HEK293 (cell line): ENCODE measurements around the gene SNTG2.

Experiments used
- CTCF ChIA-PET: fragments of 350-600 bp; formaldehyde crosslinking; extraction: SDS; loops from one replicate; lab custom pipeline; 2021; ENCODE audit warnings: antibody characterized with exemption; lab: Yijun Ruan, JAX
- POLR2A ChIA-PET: fragments of 300-600 bp; formaldehyde crosslinking; extraction: SDS; loops from one replicate; lab custom pipeline; 2020; ENCODE audit warnings: antibody characterized with exemption, inconsistent platforms; lab: Yijun Ruan, JAX
- H3K27ac ChIP-seq: fragments of 200-500 bp; sonication (Bioruptor generic); 2 replicates; pipeline ENCODE4 v1.5.1; 2014; ENCODE audit warnings: low read depth, low read length, control low read depth, inconsistent platforms; ENCODE audit errors: extremely low read depth
- H3K36me3 ChIP-seq, 2 experiments: fragments of 200-500 bp in 1 of 2; sonication (Bioruptor generic) in 1 of 2; 1 replicate in 1 of 2; 2 replicates in 1 of 2; pipeline ENCODE4 v1.5.1; 2014 to 2017; ENCODE audit warnings: inconsistent platforms in 2 of 2, low read length in 2 of 2; ENCODE audit not compliant: control insufficient read depth in 2 of 2, insufficient read depth in 1 of 2
- H3K4me1 ChIP-seq: fragments of 200-500 bp; sonication (Bioruptor generic); 2 replicates; pipeline ENCODE4 v1.5.1; 2014; ENCODE audit warnings: mild to moderate bottlenecking, low read length, inconsistent platforms; ENCODE audit not compliant: control insufficient read depth, insufficient read depth
- H3K4me3 ChIP-seq: 2 replicates; pipeline ENCODE4 v1.5.1; 2011; ENCODE audit warnings: low read depth, mild to moderate bottlenecking, control low read depth, low read length, moderate library complexity
- H3K9me3 ChIP-seq: fragments of 200-500 bp; sonication (Bioruptor generic); 2 replicates; pipeline ENCODE4 v1.5.1; 2014; ENCODE audit warnings: low read depth, low read length, inconsistent platforms; ENCODE audit not compliant: control insufficient read depth, insufficient read depth
- OVOL3 ChIP-seq: fragments of 450-650 bp; formaldehyde crosslinking; IDR thresholded peaks from 2 replicates; pipeline ENCODE4 v1.5.1; 2016; ENCODE audit warnings: missing biosample characterization, missing genetic modification characterization
- REPIN1 ChIP-seq: fragments of 450-650 bp; formaldehyde crosslinking; IDR thresholded peaks from 2 replicates; pipeline ENCODE4 v1.5.1; 2017; ENCODE audit warnings: missing biosample characterization, missing genetic modification characterization, low read depth
- SP3 ChIP-seq: fragments of 450-650 bp; formaldehyde crosslinking; IDR thresholded peaks from 2 replicates; pipeline ENCODE4 v1.5.1; 2016; ENCODE audit warnings: missing biosample characterization, missing genetic modification characterization
- ZBTB17 ChIP-seq: fragments of 450-650 bp; formaldehyde crosslinking; IDR thresholded peaks from 2 replicates; pipeline ENCODE4 v1.5.1; 2016; ENCODE audit warnings: missing biosample characterization, missing genetic modification characterization
- ZBTB21 ChIP-seq: fragments of 450-650 bp; formaldehyde crosslinking; IDR thresholded peaks from 2 replicates; pipeline ENCODE4 v1.5.1; 2017; ENCODE audit warnings: missing biosample characterization, missing genetic modification characterization
- ZBTB26 ChIP-seq: fragments of 450-650 bp; formaldehyde crosslinking; optimal IDR thresholded peaks from 2 replicates; pipeline ENCODE3; 2016; ENCODE audit warnings: missing biosample characterization, mild to moderate bottlenecking, missing genetic modification characterization
- ZFP3 ChIP-seq: fragments of 450-650 bp; formaldehyde crosslinking; IDR thresholded peaks from 2 replicates; pipeline ENCODE4 v1.5.1; 2016; ENCODE audit warnings: low read depth, missing biosample characterization, missing genetic modification characterization
- ZFP37 ChIP-seq: fragments of 450-650 bp; formaldehyde crosslinking; IDR thresholded peaks from 2 replicates; pipeline ENCODE4 v1.5.1; 2016; ENCODE audit warnings: missing biosample characterization, missing genetic modification characterization
- ZNF140 ChIP-seq: fragments of 450-650 bp; formaldehyde crosslinking; IDR thresholded peaks from 2 replicates; pipeline ENCODE4 v1.5.1; 2016; ENCODE audit warnings: missing biosample characterization, missing genetic modification characterization
- ZNF157 ChIP-seq: fragments of 450-650 bp; formaldehyde crosslinking; IDR thresholded peaks from 2 replicates; pipeline ENCODE4 v1.5.1; 2016; ENCODE audit warnings: missing biosample characterization, missing genetic modification characterization
- ZNF19 ChIP-seq: fragments of 450-650 bp; formaldehyde crosslinking; IDR thresholded peaks from 2 replicates; pipeline ENCODE4; 2016; ENCODE audit warnings: missing biosample characterization, missing genetic modification characterization, low read depth
- ZNF223 ChIP-seq: fragments of 450-650 bp; formaldehyde crosslinking; IDR thresholded peaks from 2 replicates; pipeline ENCODE4 v1.5.1; 2016; ENCODE audit warnings: missing biosample characterization, missing genetic modification characterization
- ZNF292 ChIP-seq: fragments of 450-650 bp; formaldehyde crosslinking; IDR thresholded peaks from 2 replicates; pipeline ENCODE4 v1.5.1; 2016; ENCODE audit warnings: low read depth, missing biosample characterization, missing genetic modification characterization, borderline replicate concordance
- ZNF311 ChIP-seq: fragments of 450-650 bp; formaldehyde crosslinking; IDR thresholded peaks from 2 replicates; pipeline ENCODE4 v1.5.1; 2017; ENCODE audit warnings: missing biosample characterization, missing genetic modification characterization, borderline replicate concordance
- ZNF350 ChIP-seq: fragments of 450-650 bp; formaldehyde crosslinking; IDR thresholded peaks from 2 replicates; pipeline ENCODE4 v1.5.0; 2017; ENCODE audit warnings: missing biosample characterization, mild to moderate bottlenecking, missing genetic modification characterization
- ZNF354C ChIP-seq: fragments of 450-650 bp; formaldehyde crosslinking; IDR thresholded peaks from 2 replicates; pipeline ENCODE4 v1.5.1; 2016; ENCODE audit warnings: missing biosample characterization, missing genetic modification characterization, low read depth, borderline replicate concordance
- ZNF391 ChIP-seq: fragments of 450-650 bp; formaldehyde crosslinking; IDR thresholded peaks from 2 replicates; pipeline ENCODE4 v1.5.1; 2016; ENCODE audit warnings: low read depth, missing biosample characterization, missing genetic modification characterization, borderline replicate concordance
- ZNF521 ChIP-seq: fragments of 450-650 bp; formaldehyde crosslinking; IDR thresholded peaks from 2 replicates; pipeline ENCODE4 v1.5.1; 2017; ENCODE audit warnings: missing biosample characterization, mild to moderate bottlenecking, missing genetic modification characterization
- ZNF529 ChIP-seq: fragments of 450-650 bp; formaldehyde crosslinking; IDR thresholded peaks from 2 replicates; pipeline ENCODE4 v1.5.1; 2017; ENCODE audit warnings: missing genetic modification characterization, missing biosample characterization; ENCODE audit not compliant: insufficient replicate concordance
- ZNF544 ChIP-seq: fragments of 450-650 bp; formaldehyde crosslinking; IDR thresholded peaks from 2 replicates; pipeline ENCODE4 v1.5.0; 2017; ENCODE audit warnings: missing biosample characterization, missing genetic modification characterization
- ZNF555 ChIP-seq: fragments of 450-650 bp; formaldehyde crosslinking; conservative IDR thresholded peaks from 2 replicates; pipeline ENCODE4 v1.5.1; 2017; ENCODE audit warnings: missing biosample characterization, mild to moderate bottlenecking, missing genetic modification characterization, inconsistent platforms
- ZNF624 ChIP-seq: fragments of 450-650 bp; formaldehyde crosslinking; IDR thresholded peaks from 2 replicates; pipeline ENCODE4 v1.5.1; 2017; ENCODE audit warnings: missing biosample characterization, missing genetic modification characterization
- ZNF664 ChIP-seq: fragments of 450-650 bp; formaldehyde crosslinking; IDR thresholded peaks from 2 replicates; pipeline ENCODE4 v1.5.1; 2016; ENCODE audit warnings: missing biosample characterization, missing genetic modification characterization
- ZNF76 ChIP-seq: fragments of 450-650 bp; formaldehyde crosslinking; IDR thresholded peaks from 2 replicates; pipeline ENCODE4; 2016; ENCODE audit warnings: low read depth, missing biosample characterization, missing genetic modification characterization, borderline replicate concordance
- ZNF776 ChIP-seq: fragments of 450-650 bp; formaldehyde crosslinking; IDR thresholded peaks from 2 replicates; pipeline ENCODE4 v1.5.0; 2017; ENCODE audit warnings: missing biosample characterization, missing genetic modification characterization, borderline replicate concordance
- TF ChIP-seq, protein P1 (sequence below): fragments of 450-650 bp; formaldehyde crosslinking; IDR thresholded peaks from 2 replicates; pipeline ENCODE4 v1.5.1; 2016; ENCODE audit warnings: missing biosample characterization, missing genetic modification characterization
- TF ChIP-seq, protein P2 (sequence below): IDR thresholded peaks from 2 replicates; pipeline ENCODE4 v1.6.1; 2011; ENCODE audit warnings: mild to moderate bottlenecking, low read depth, low read length, borderline replicate concordance
- TF ChIP-seq, protein P3 (sequence below): fragments of 450-650 bp; formaldehyde crosslinking; IDR thresholded peaks from 2 replicates; pipeline ENCODE4 v1.5.1; 2016; ENCODE audit warnings: missing biosample characterization, missing genetic modification characterization

SNTG2 gene

DNA sequence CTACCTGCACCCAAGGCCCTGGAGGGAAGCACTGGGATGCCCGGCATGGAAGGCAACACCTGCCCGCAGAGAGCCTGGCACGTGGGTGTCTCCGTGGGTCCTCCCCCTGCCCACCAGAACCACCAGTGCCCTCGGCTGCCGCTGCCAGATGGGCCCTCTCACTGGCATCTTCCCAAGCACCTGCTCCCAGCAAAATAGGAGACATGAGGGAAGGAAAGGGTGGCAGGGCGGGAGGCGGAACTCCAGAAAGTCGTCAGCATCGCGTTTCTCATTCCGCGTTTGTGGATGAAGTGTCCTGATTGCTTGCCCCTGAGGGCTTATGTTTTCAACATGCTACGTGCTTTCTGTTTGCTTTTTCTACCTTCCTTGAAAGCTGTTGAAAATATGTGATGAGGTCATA lies 8.8 kb upstream of the SNTG2 start:
- Histone ChIP-seq H3K4me1 (no peaks in the 10 kb centered on the region), H3K4me3 (no peak overlapping the region), H3K36me3 (no peaks in the 10 kb centered on the region), H3K9me3 (no peaks in the 10 kb centered on the region), H3K27ac (no peak overlapping the region)
- POLR2A ChIA-PET = no interaction called here
- CTCF ChIA-PET = no interaction called here
- TF ChIP-seq ZNF544 = no peak
- TF ChIP-seq ZBTB17 (tag by site-specific recombination) = no peak
- no peak for TF ChIP-seq ZNF19 (tag by site-specific recombination)
- TF ChIP-seq ZBTB26 (tag by site-specific recombination) = no peak
- TF ChIP-seq ZNF624 (tag by site-specific recombination) = no peak
- no peak for TF ChIP-seq ZNF292 (tag by site-specific recombination)
- TF ChIP-seq ZNF350 (tag by site-specific recombination) = no peak
- TF ChIP-seq ZBTB21 (tag by site-specific recombination) = no peak
- TF ChIP-seq ZNF776 (tag by site-specific recombination) = no peak
- no peak for TF ChIP-seq ZNF664 (tag by site-specific recombination)
- TF ChIP-seq ZNF140 (tag by site-specific recombination) = no peak
- no peak for TF ChIP-seq ZNF157 (tag by site-specific recombination)
- TF ChIP-seq ZNF391 (tag by site-specific recombination) = no peak
- TF ChIP-seq ZFP37 (tag by site-specific recombination) = no peak
- TF ChIP-seq, protein P1, sequence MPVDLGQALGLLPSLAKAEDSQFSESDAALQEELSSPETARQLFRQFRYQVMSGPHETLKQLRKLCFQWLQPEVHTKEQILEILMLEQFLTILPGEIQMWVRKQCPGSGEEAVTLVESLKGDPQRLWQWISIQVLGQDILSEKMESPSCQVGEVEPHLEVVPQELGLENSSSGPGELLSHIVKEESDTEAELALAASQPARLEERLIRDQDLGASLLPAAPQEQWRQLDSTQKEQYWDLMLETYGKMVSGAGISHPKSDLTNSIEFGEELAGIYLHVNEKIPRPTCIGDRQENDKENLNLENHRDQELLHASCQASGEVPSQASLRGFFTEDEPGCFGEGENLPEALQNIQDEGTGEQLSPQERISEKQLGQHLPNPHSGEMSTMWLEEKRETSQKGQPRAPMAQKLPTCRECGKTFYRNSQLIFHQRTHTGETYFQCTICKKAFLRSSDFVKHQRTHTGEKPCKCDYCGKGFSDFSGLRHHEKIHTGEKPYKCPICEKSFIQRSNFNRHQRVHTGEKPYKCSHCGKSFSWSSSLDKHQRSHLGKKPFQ = no peak
- no peak for TF ChIP-seq ZNF76 (tag by site-specific recombination)
- no peak for TF ChIP-seq OVOL3 (tag by site-specific recombination)
- no peak for TF ChIP-seq REPIN1 (tag by site-specific recombination)
- no peak for TF ChIP-seq SP3 (tag by site-specific recombination)

- H3K9me3 ChIP-seq = no peaks in the 10 kb centered on the region
- CTCF ChIA-PET = interaction anchor here (0.5 to 0.7 kb wide), 2 partner anchors 608 to 827 kb away, joined by 3 read pairs; no protein-coding TSS in a partner anchor
- POLR2A ChIA-PET = no interaction called here
- no peak overlapping the region for H3K27ac ChIP-seq
- H3K4me3 ChIP-seq = no peak overlapping the region
- H3K36me3 ChIP-seq = no peaks in the 10 kb centered on the region
- H3K4me1 ChIP-seq = no peaks in the 10 kb centered on the region
- TF ChIP-seq ZNF521 (tag by site-specific recombination) = no peak
- no peak for TF ChIP-seq ZNF391 (tag by site-specific recombination)
- TF ChIP-seq, protein P2, sequence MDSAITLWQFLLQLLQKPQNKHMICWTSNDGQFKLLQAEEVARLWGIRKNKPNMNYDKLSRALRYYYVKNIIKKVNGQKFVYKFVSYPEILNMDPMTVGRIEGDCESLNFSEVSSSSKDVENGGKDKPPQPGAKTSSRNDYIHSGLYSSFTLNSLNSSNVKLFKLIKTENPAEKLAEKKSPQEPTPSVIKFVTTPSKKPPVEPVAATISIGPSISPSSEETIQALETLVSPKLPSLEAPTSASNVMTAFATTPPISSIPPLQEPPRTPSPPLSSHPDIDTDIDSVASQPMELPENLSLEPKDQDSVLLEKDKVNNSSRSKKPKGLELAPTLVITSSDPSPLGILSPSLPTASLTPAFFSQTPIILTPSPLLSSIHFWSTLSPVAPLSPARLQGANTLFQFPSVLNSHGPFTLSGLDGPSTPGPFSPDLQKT = no peak
- TF ChIP-seq ZBTB26 (tag by site-specific recombination) = no peak
- no peak for TF ChIP-seq ZNF555 (tag by site-specific recombination)
- no peak for TF ChIP-seq ZNF529 (tag by site-specific recombination)
- TF ChIP-seq ZFP3 (tag by site-specific recombination) = no peak
- TF ChIP-seq, protein P3, sequence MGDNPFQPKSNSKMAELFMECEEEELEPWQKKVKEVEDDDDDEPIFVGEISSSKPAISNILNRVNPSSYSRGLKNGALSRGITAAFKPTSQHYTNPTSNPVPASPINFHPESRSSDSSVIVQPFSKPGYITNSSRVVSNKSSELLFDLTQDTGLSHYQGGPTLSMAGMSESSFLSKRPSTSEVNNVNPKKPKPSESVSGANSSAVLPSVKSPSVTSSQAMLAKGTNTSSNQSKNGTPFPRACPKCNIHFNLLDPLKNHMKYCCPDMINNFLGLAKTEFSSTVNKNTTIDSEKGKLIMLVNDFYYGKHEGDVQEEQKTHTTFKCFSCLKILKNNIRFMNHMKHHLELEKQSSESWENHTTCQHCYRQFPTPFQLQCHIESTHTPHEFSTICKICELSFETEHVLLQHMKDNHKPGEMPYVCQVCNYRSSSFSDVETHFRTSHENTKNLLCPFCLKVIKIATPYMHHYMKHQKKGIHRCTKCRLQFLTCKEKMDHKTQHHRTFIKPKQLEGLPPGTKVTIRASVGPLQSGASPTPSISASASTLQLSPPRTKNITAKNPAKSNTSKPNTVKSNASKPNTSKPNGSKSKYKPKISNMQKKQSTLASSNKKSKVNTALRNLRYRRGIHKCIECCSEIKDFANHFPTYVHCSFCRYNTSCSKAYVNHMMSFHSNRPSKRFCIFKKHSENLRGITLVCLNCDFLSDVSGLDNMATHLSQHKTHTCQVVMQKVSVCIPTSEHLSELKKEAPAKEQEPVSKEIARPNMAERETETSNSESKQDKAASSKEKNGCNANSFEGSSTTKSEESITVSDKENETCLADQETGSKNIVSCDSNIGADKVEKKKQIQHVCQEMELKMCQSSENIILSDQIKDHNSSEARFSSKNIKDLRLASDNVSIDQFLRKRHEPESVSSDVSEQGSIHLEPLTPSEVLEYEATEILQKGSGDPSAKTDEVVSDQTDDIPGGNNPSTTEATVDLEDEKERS (tag by site-specific recombination) = no peak
- TF ChIP-seq ZNF354C (tag by site-specific recombination) = no peak
- TF ChIP-seq ZNF311 (tag by site-specific recombination) = no peak
- TF ChIP-seq ZNF223 (tag by site-specific recombination) = no peak
Observed at GRCh38 chr2:942775-943460, 7.7 kb upstream of the SNTG2 start.
